GM19023 (cell line): Measurements from ENCODE around the gene CHID1.

Experiments
- ATAC-seq: cut with Tn5 transposase; IDR thresholded peaks from one replicate; pipeline ENCODE4 v1.9.1; 2021; ENCODE audit warnings: mild to moderate bottlenecking, moderate library complexity; ENCODE audit not compliant: unreplicated experiment

The CHID1 gene

GRCh38 chr11:826227-826621, 84.4 kb downstream of the CHID1 start:
- no peak for ATAC-seq

- ATAC-seq, result no peak
Observed at GRCh38 chr11:825366-826226, 85.0 kb downstream of the CHID1 start.

- no peak for ATAC-seq
Observed at GRCh38 chr11:824942-825341, 85.7 kb downstream of the CHID1 start.

GRCh38 chr11:824292-824880, 86.2 kb downstream of the CHID1 start:
- ATAC-seq, result no peak

GRCh38 chr11:823441-824291, 86.9 kb downstream of the CHID1 start:
- ATAC-seq, result no peak

- no peak for ATAC-seq
Observed at GRCh38 chr11:821512-822371, 88.9 kb downstream of the CHID1 start.

GRCh38 chr11:820655-821511, 89.7 kb downstream of the CHID1 start:
- no peak for ATAC-seq

- peak; percentile 56 for ATAC-seq
Observed at GRCh38 chr11:819943-820649, 90.5 kb downstream of the CHID1 start.

GRCh38 chr11:819129-819931, 91.3 kb downstream of the CHID1 start:
- peak; percentile 80 for ATAC-seq

- no peak for ATAC-seq
Observed at GRCh38 chr11:818396-819128, 92.0 kb downstream of the CHID1 start, which contains the start of gene PNPLA2. Gene PNPLA2 (plus strand): TSS chr11:818914. CDS start chr11:819719, 805 bp downstream.
